Measurements from ENCODE around the gene UCN.

- TF ChIP-seq POLR2A (IDR thresholded peaks at IDR 0.05; ENCODE audit: low read length) (no peak), GATA1 (IDR thresholded peaks at IDR 0.05; ENCODE audit: low read depth, low read length) (no peak)
Measured at GRCh38 chr2:27309651-27310050, 1.4 kb upstream of the UCN start.

Data from erythroblast (primary cell).